GM12874 (cell line): ENCODE data around the gene KIAA1217.

Experiments
- TF ChIP-seq, protein P1 (sequence below): IDR thresholded peaks from 2 replicates; pipeline ENCODE4 v1.5.1; 2011; ENCODE audit warnings: low read depth, mild to moderate bottlenecking, control low read depth, low read length, moderate library complexity; ENCODE audit not compliant: insufficient read depth

KIAA1217 gene

DNA sequence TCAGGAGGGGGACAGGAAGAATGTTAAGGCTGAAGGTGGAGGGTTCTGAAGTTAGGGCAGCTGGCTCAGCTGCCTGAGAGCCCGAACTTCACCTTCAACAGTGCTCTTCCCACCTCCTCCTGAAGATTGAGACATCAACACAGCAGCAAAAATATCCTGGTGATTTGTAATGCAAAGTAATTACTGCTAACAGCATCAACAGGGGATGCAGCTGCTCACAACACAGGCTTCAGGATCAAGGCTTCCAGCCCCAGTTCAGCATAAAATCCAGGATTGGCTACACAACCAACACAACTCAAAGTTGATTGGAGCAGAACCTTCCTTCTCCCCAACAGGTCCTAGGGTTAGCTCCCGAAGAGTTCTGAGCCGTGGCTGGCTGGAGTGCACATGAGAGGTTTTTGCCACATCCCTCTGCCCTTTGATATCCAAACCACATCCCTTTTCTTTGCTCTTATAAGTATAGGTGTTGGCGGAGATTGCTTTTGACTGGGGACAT lies 242.4 kb downstream of the KIAA1217 start:
- TF ChIP-seq, protein P1, sequence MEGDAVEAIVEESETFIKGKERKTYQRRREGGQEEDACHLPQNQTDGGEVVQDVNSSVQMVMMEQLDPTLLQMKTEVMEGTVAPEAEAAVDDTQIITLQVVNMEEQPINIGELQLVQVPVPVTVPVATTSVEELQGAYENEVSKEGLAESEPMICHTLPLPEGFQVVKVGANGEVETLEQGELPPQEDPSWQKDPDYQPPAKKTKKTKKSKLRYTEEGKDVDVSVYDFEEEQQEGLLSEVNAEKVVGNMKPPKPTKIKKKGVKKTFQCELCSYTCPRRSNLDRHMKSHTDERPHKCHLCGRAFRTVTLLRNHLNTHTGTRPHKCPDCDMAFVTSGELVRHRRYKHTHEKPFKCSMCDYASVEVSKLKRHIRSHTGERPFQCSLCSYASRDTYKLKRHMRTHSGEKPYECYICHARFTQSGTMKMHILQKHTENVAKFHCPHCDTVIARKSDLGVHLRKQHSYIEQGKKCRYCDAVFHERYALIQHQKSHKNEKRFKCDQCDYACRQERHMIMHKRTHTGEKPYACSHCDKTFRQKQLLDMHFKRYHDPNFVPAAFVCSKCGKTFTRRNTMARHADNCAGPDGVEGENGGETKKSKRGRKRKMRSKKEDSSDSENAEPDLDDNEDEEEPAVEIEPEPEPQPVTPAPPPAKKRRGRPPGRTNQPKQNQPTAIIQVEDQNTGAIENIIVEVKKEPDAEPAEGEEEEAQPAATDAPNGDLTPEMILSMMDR = no peak

DNA sequence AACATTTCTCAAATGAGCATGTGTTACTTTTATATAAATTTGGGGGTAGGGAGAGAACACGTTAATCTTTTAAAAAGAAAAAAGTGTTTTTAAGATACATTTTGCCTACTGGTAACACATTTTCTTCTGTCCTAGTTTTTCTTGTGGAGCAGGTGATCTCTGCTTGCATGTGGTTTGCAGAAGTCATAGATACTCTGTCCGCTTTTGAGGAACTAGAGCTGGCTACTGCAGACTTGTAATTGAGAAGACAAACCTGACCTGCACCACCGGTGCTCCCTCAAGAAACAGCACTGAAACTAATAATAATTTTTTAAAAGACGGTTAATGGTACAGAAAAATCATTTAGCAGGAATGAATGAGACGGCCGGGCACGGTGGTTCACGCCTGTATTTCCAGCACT lies 243.1 kb downstream of the KIAA1217 start:
- TF ChIP-seq, protein P1 = no peak

DNA sequence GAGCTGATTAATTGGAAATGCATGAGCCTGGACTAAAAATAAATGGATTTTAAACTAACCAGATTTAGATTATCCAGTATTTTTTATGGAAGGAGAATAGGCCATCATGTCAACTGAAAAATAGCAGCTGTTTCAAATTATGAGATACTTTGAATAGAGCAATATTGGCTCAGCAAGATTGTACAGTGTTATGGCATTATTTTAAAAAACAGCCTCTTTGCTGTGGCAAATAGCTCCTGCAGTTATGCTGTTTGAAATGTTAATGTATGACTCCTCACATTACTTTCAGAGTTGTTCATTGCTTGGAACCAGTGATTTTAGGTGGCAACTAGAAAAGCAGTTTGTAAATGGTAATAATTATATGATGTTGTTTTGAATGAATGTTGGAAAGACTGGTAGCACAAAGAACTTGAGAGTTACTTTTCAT lies 244.5 kb downstream of the KIAA1217 start:
- TF ChIP-seq, protein P1 = no peak

DNA sequence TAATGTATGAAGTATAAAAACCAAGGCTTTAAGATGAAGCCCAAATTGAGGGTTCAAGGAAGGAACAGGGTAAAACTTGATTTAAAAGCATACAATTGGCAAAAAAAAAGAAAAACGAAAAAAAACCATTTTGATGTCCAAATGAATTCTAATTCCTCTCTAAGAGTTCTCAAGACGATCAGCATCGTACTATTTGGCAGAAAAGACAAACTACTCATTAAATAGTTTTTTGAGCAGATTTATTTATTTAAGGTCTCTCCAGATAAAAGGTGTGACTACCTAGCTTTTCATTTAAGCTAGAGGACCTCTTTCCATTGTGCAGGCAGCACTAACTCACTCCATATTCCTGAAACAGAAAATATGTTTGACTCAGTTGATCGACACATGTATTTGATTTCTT lies 245.0 kb downstream of the KIAA1217 start:
- TF ChIP-seq, protein P1 = no peak

DNA sequence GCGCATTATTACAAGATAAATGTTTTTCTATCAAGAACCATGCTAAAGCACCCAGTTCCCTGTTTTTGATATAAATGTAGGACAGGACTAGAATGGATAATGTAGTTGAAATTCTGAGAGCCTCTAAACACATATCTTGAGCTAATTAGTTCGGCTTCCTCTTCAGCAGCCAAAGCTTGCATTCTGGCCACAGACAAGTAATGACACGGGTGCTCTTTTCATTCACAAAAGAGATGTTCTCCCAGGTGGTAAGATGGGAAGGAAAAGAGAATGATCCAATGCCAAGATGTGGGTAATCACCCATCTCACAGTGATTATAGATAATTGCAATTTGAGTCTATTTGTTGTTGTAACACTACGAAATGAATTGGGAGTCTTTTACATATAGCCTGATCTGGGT lies 246.5 kb downstream of the KIAA1217 start:
- TF ChIP-seq, protein P1 = no peak

DNA sequence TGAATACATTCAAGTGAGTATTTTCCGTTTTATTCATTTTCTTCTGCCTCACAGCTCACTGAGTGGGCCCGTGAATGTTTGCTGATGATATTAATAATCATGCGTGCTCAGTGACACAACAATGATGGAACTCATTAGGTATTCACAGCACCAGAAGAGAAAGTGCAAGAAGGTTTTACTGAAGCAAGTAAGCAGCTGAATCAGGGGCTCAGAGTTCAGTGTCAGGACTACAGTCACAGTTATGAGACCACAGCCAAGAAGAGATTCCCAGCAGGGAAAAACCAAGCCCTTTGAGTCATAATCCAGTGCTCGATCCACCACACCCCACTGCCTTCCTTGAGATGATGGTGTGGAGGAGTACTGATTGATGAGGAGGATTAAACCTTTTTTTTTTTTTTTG lies 247.4 kb downstream of the KIAA1217 start:
- TF ChIP-seq, protein P1 = no peak

DNA sequence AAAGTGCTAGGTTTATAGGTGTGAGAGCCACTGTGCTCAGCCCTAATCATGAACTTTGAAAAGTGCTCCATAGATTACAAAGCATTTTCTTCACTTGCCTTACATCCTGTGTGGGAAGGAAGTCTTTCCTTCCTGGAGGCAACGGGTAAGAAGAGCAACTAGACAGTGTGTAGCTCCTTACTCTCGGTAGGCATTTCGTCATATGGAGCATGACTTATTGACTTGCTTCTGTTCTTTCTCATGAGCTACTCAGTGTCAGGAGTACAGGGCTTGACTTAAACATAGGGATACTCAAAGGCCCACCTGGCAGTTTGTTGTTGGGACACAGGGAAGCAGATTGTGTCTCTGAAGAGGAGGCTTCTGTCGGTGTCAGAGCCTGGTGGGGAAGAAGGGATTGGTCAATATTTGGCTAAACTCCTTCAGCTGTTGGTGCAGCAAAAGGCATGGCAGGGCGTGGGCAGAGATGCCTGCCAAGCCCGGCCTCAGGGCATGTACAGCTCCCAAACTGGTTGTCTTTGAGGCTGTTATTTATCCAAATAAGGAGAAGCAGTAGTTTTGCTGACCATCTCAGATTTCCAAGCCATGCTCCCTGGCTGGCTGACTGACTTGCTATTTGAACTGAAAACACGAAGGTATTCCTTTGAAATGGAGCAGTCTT lies 248.9 kb downstream of the KIAA1217 start:
- TF ChIP-seq, protein P1 = no peak
